GM18498 (cell line): ENCODE data around the gene PGK2.

Experiments used
- ATAC-seq: cut with Tn5 transposase; IDR thresholded peaks from one replicate; pipeline ENCODE4 v1.9.1; 2021; ENCODE audit warnings: mild to moderate bottlenecking, moderate library complexity; ENCODE audit not compliant: unreplicated experiment

Gene PGK2

DNA sequence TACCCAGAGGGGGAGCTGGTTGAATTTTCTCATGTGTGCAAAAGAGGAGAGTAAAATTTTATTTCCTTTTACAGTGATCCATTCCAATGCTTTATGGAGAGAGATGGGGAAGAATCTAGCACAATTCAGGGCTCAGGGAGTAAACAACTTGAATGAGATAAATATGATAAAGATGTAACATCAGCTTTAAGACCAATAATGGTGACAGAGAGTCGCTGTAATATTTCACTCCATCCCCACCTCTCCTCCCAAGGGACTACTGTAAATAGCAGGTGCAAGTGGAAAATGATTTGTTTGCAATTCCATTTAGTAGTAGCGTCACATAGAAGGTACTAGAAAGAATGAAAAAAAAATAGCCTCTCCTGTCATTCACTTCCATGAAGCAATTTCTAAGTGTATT, 47.7 kb downstream of the PGK2 start:
- no peak for ATAC-seq

DNA sequence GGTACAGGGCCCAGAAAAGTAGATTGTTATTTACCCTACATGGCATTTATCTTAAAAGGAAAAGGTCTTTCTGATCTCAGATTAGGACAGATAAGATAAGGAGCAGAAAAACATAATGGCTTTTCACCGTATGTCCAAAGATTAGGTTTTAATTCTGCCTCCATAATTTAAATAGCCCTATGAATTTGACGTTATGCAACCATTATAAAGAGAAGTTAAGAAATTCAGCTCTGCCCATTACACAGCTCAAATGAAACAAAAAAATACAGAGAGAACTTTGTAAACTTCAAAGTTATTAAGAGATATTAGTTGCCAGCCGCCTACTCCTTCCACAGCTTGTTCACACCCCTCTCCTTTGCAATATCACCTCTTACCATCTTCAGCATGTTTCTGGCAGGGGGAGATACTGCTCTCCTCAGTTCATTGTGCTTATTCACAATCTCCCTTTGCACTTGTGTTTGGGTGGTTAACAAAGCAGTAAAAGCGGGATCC, 51.0 kb downstream of the PGK2 start:
- no peak for ATAC-seq
